ENCODE results near the gene ZDHHC9. TPM values are rescaled to one million over a fixed set of nuclear protein-coding genes. Genes with fewer than 3 reads are reported as not detected.

Gene ZDHHC9
- total RNA-seq, 5 donors from 2014 or later (not counting 1 experiment from before 2014, with no cell fraction given), result 3.3 to 7.9 (median 7.3) TPM

- H3K4me1 ChIP-seq (ENCODE audit: control insufficient read depth in 1 of 2, extremely low read depth in 1 of 2, insufficient read depth in 2 of 2, low read length in 2 of 2), result peaks cover 21 to 67% of the 10 kb centered on the region in 2 experiments
- CTCF ChIA-PET, result no interaction called here
- ATAC-seq (replicated peaks in 1 of 4) (no peak), DNase-seq (no peak)
- Mint-ChIP-seq H3K27me3 (peaks cover 0 to 5% of the 10 kb centered on the region in 2 donors), H3K4me1 (peaks cover 49 to 59% (median 52%) of the 10 kb centered on the region in 3 donors), H3K9me3 (no peaks in the 10 kb centered on the region), H3K4me3 (no peak overlapping the region), H3K27ac (peak overlapping the region in 1 of 2 donors; percentile 19), H3K36me3 (no peaks in the 10 kb centered on the region)
- no peaks in the 10 kb centered on the region for H3K9me3 ChIP-seq
- no peak overlapping the region for H3K27ac ChIP-seq (ENCODE audit: low read length)
- H3K4me3 ChIP-seq (ENCODE audit: control insufficient read depth in 1 of 2, extremely low read depth in 1 of 2, low read length in 1 of 2), result no peak overlapping the region
- H3K27me3 ChIP-seq (replicated peaks in 1 of 2; ENCODE audit: control insufficient read depth in 2 of 2, extremely low read depth in 1 of 2, insufficient read depth in 2 of 2, low read length in 1 of 2), result no peaks in the 10 kb centered on the region
- H3K36me3 ChIP-seq (ENCODE audit: control insufficient read depth in 2 of 2, extremely low read depth in 1 of 2, insufficient read depth in 1 of 2, low read length in 1 of 2), result no peaks in the 10 kb centered on the region
- POLR2A ChIA-PET, result no interaction called here
Measured at GRCh38 chrX:129763666-129764065, 80.0 kb downstream of the ZDHHC9 start.

DNA sequence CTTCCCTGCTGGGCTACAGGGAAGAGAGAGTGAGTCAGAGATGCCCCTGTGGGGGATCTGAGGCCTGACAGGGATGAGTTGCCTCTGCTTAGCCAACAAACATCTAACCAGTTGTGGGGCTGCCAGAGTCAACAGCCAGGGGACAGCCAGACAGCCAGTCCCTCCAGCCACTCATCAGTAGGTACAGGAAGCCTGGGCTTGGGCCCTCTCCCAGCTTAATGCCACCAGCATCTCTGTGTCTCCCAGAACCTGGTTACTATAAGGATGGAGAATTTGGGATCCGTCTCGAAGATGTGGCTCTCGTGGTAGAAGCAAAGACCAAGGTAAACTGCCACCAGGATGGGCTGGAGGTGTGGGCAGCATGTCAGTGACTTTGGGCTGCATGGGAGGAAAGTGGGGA is 81.2 kb downstream of the ZDHHC9 start:
- ATAC-seq (replicated peaks in 1 of 4) (no peak), DNase-seq (no peak)
- Mint-ChIP-seq H3K27me3 (peaks cover 0 to 5% of the 10 kb centered on the region in 2 donors), H3K4me3 (no peak overlapping the region), H3K4me1 (peaks cover 46 to 59% (median 47%) of the 10 kb centered on the region in 3 donors), H3K9me3 (no peaks in the 10 kb centered on the region), H3K27ac (no peak overlapping the region), H3K36me3 (no peaks in the 10 kb centered on the region)
- Histone ChIP-seq H3K4me3 (ENCODE audit: control insufficient read depth in 1 of 2, extremely low read depth in 1 of 2, low read length in 1 of 2) (no peak overlapping the region), H3K4me1 (ENCODE audit: control insufficient read depth in 1 of 2, extremely low read depth in 1 of 2, insufficient read depth in 2 of 2, low read length in 2 of 2) (peaks cover 18 to 66% of the 10 kb centered on the region in 2 experiments), H3K9me3 (no peaks in the 10 kb centered on the region), H3K27ac (ENCODE audit: low read length) (no peak overlapping the region), H3K36me3 (ENCODE audit: control insufficient read depth in 2 of 2, extremely low read depth in 1 of 2, insufficient read depth in 1 of 2, low read length in 1 of 2) (no peaks in the 10 kb centered on the region), H3K27me3 (replicated peaks in 1 of 2; ENCODE audit: control insufficient read depth in 2 of 2, extremely low read depth in 1 of 2, insufficient read depth in 2 of 2, low read length in 1 of 2) (no peaks in the 10 kb centered on the region)
- no CpG with 5 or more reads among the region's 3 CpGs for WGBS (ENCODE audit: insufficient coverage)
- ChIA-PET CTCF (no interaction called here), POLR2A (no interaction called here)

- Histone ChIP-seq H3K4me3 (ENCODE audit: control insufficient read depth in 1 of 2, extremely low read depth in 1 of 2, low read length in 1 of 2) (no peak overlapping the region), H3K27me3 (replicated peaks in 1 of 2; ENCODE audit: control insufficient read depth in 2 of 2, extremely low read depth in 1 of 2, insufficient read depth in 2 of 2, low read length in 1 of 2) (no peaks in the 10 kb centered on the region), H3K9me3 (no peaks in the 10 kb centered on the region), H3K27ac (ENCODE audit: low read length) (no peak overlapping the region), H3K4me1 (ENCODE audit: control insufficient read depth in 1 of 2, extremely low read depth in 1 of 2, insufficient read depth in 2 of 2, low read length in 2 of 2) (peaks cover 15 to 65% of the 10 kb centered on the region in 2 experiments), H3K36me3 (ENCODE audit: control insufficient read depth in 2 of 2, extremely low read depth in 1 of 2, insufficient read depth in 1 of 2, low read length in 1 of 2) (no peaks in the 10 kb centered on the region)
- POLR2A ChIA-PET, result no interaction called here
- Mint-ChIP-seq H3K36me3 (no peaks in the 10 kb centered on the region), H3K27ac (peak overlapping the region in 1 of 2 donors; percentile 49), H3K4me3 (no peak overlapping the region), H3K9me3 (no peaks in the 10 kb centered on the region), H3K27me3 (peaks cover 0 to 5% of the 10 kb centered on the region in 2 donors), H3K4me1 (peaks cover 44 to 59% (median 46%) of the 10 kb centered on the region in 3 donors)
- CTCF ChIA-PET, result no interaction called here
- no peak for ATAC-seq (replicated peaks in 1 of 4)
- no peak for DNase-seq
- no CpG with 5 or more reads among the region's 4 CpGs for WGBS (ENCODE audit: insufficient coverage)
Measured at GRCh38 chrX:129761596-129761995, 82.1 kb downstream of the ZDHHC9 start.

GRCh38 chrX:129760981-129761380 is 82.7 kb downstream of the ZDHHC9 start:
- Mint-ChIP-seq H3K4me3 (peak overlapping the region in 1 of 3 donors; percentile 57), H3K27me3 (peaks cover 0 to 5% of the 10 kb centered on the region in 2 donors), H3K9me3 (no peaks in the 10 kb centered on the region), H3K36me3 (no peaks in the 10 kb centered on the region), H3K4me1 (peaks cover 45 to 60% (median 49%) of the 10 kb centered on the region in 3 donors), H3K27ac (peak overlapping the region in 1 of 2 donors; percentile 43)
- Histone ChIP-seq H3K27ac (ENCODE audit: low read length) (peak overlapping the region; percentile 65), H3K36me3 (ENCODE audit: control insufficient read depth in 2 of 2, extremely low read depth in 1 of 2, insufficient read depth in 1 of 2, low read length in 1 of 2) (no peaks in the 10 kb centered on the region), H3K9me3 (no peaks in the 10 kb centered on the region), H3K27me3 (replicated peaks in 1 of 2; ENCODE audit: control insufficient read depth in 2 of 2, extremely low read depth in 1 of 2, insufficient read depth in 2 of 2, low read length in 1 of 2) (no peaks in the 10 kb centered on the region), H3K4me1 (ENCODE audit: control insufficient read depth in 1 of 2, extremely low read depth in 1 of 2, insufficient read depth in 2 of 2, low read length in 2 of 2) (peaks cover 20 to 68% of the 10 kb centered on the region in 2 experiments), H3K4me3 (ENCODE audit: control insufficient read depth in 1 of 2, extremely low read depth in 1 of 2, low read length in 1 of 2) (no peak overlapping the region)
- no CpG with 5 or more reads among the region's 6 CpGs for WGBS (ENCODE audit: insufficient coverage)
- ChIA-PET POLR2A (no interaction called here), CTCF (no interaction called here)
- no peak for ATAC-seq (replicated peaks in 1 of 4)
- DNase-seq, result no peak

DNA sequence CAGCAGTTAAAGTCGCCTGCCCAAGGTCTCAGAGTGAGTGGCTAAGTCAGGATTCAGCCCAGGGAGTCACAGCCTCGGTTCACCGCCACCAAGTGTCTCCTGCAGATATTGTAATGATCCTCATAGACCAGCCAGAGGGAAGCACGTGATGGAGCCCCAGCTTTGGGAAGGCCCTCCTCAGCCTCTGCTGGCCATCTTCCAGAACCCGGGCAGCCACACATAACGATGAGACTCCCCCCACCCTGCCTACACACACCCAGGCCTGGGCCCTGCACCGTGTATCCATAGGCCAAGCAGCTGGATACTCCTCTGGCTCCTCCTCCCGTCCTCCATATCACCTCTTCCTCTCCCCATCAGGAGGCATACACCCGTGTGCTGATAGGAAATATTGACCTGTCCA is 83.5 kb downstream of the ZDHHC9 start:
- CTCF ChIA-PET, result interaction anchor here in 1 of 2 donors (0.6 to 1.4 kb wide), 8 partner anchors 9 to 145 kb away, joined by 3 to 7 read pairs (median 3); partner anchors contain the start of gene SASH3
- POLR2A ChIA-PET, result interaction anchor here (0.7 to 1.2 kb wide), 2 partner anchors 15 to 21 kb away, joined by 4 to 8 read pairs; no protein-coding TSS in a partner anchor
- ATAC-seq (replicated peaks in 1 of 4), result peak in 1 of 4 experiments; percentile 19
- DNase-seq, result no peak
- Histone ChIP-seq H3K4me3 (ENCODE audit: control insufficient read depth in 1 of 2, extremely low read depth in 1 of 2, low read length in 1 of 2) (no peak overlapping the region), H3K4me1 (ENCODE audit: control insufficient read depth in 1 of 2, extremely low read depth in 1 of 2, insufficient read depth in 2 of 2, low read length in 2 of 2) (peaks cover 28 to 76% of the 10 kb centered on the region in 2 experiments), H3K36me3 (ENCODE audit: control insufficient read depth in 2 of 2, extremely low read depth in 1 of 2, insufficient read depth in 1 of 2, low read length in 1 of 2) (no peaks in the 10 kb centered on the region), H3K27me3 (replicated peaks in 1 of 2; ENCODE audit: control insufficient read depth in 2 of 2, extremely low read depth in 1 of 2, insufficient read depth in 2 of 2, low read length in 1 of 2) (no peaks in the 10 kb centered on the region), H3K9me3 (no peaks in the 10 kb centered on the region), H3K27ac (ENCODE audit: low read length) (peak overlapping the region; percentile 65)
- peaks cover 0 to 5% of the 10 kb centered on the region in 2 donors for H3K27me3 Mint-ChIP-seq
- H3K4me1 Mint-ChIP-seq, result peaks cover 52 to 67% (median 56%) of the 10 kb centered on the region in 3 donors
- WGBS (ENCODE audit: insufficient coverage), result 25% methylated on average over 4 of the region's 9 CpGs
- H3K27ac Mint-ChIP-seq, result peak overlapping the region; percentile 81 to 89
- H3K4me3 Mint-ChIP-seq, result peak overlapping the region in 1 of 3 donors; percentile 57
- H3K9me3 Mint-ChIP-seq, result no peaks in the 10 kb centered on the region
- no peaks in the 10 kb centered on the region for H3K36me3 Mint-ChIP-seq

DNA sequence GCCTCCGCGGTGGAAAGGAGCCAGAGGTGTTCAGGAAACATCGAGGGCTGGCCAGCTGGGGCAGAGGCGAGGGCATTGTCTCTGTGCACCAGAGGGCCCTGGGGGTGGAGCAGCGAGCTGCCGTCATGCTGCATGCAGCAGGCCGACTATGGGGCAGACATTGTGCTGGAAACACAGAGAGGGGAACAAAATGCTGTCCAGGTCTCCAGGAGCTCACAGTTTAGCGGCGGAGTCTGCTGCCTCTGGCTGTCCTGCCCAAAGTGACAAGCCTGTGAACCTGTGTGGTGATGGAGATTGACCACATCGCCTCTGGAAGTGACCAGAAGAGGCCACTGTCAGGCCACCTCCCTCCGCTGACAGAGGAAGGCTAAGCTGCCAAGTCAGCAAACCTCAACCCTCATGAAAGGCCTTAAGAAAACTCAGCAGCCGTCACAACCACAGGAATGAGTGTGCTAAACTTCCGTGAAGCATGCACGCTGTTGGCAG is 84.1 kb downstream of the ZDHHC9 start:
- DNase-seq (peak in 33 of 35 experiments; percentile 19 to 77 (median 41)), ATAC-seq (replicated peaks in 1 of 4) (peak; percentile 78 to 86 (median 82))
- Mint-ChIP-seq H3K4me3 (peak overlapping the region in 2 of 3 donors; percentile 37 to 57), H3K9me3 (no peaks in the 10 kb centered on the region), H3K27me3 (peaks cover 0 to 5% of the 10 kb centered on the region in 2 donors), H3K4me1 (peaks cover 58 to 72% (median 60%) of the 10 kb centered on the region in 3 donors), H3K27ac (peak overlapping the region; percentile 81 to 89), H3K36me3 (no peaks in the 10 kb centered on the region)
- WGBS (ENCODE audit: insufficient coverage), result 2% methylated on average over 8 of the region's 14 CpGs
- H3K27me3 ChIP-seq (replicated peaks in 1 of 2; ENCODE audit: control insufficient read depth in 2 of 2, extremely low read depth in 1 of 2, insufficient read depth in 2 of 2, low read length in 1 of 2), result no peaks in the 10 kb centered on the region
- no peaks in the 10 kb centered on the region for H3K9me3 ChIP-seq
- POLR2A ChIA-PET, result interaction anchor here (0.7 to 1.2 kb wide), 2 partner anchors 16 to 22 kb away, joined by 4 to 8 read pairs; no protein-coding TSS in a partner anchor
- H3K36me3 ChIP-seq (ENCODE audit: control insufficient read depth in 2 of 2, extremely low read depth in 1 of 2, insufficient read depth in 1 of 2, low read length in 1 of 2), result no peaks in the 10 kb centered on the region
- H3K27ac ChIP-seq (ENCODE audit: low read length), result peak overlapping the region; percentile 65
- H3K4me3 ChIP-seq (ENCODE audit: control insufficient read depth in 1 of 2, extremely low read depth in 1 of 2, low read length in 1 of 2), result no peak overlapping the region
- CTCF ChIA-PET, result interaction anchor here (0.5 to 1.9 kb wide), 12 partner anchors 8 to 340 kb away, joined by 3 to 7 read pairs (median 3); partner anchors contain the start of gene SASH3 (in 1 of the 2)
- peaks cover 33 to 82% of the 10 kb centered on the region in 2 experiments for H3K4me1 ChIP-seq (ENCODE audit: control insufficient read depth in 1 of 2, extremely low read depth in 1 of 2, insufficient read depth in 2 of 2, low read length in 2 of 2)
